HG03280 (cell line): Measurements from ENCODE around the gene RPL28.
"Not testable (repeated sequence)": the region's sequence is repeated elsewhere in the genome, so short reads cannot be mapped to it uniquely, and the experiment has no call there.

Source experiments
- ATAC-seq: cut with Tn5 transposase; IDR thresholded peaks from one replicate; pipeline ENCODE4 v1.9.1; 2021; ENCODE audit warnings: mild to moderate bottlenecking, moderate library complexity; ENCODE audit not compliant: unreplicated experiment

Gene RPL28

DNA sequence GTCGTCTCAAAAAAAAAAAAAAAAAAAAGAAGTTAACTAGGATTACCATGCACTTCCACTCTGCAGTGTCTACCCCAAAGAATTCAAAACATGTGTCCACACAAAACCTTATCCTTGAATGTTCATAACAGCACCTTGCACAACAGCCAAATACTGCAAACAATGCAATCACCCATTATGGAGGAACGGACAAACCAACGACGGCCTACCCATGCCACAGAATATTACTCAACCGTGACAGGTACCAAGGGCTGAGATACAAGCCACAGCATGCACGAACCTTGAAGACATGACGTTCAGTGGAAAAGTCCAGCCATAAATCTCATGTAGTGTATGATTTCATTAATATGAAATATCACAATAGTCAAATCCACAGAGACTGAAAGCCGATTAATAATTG lies 60.3 kb downstream of the RPL28 start:
- no peak for ATAC-seq

DNA sequence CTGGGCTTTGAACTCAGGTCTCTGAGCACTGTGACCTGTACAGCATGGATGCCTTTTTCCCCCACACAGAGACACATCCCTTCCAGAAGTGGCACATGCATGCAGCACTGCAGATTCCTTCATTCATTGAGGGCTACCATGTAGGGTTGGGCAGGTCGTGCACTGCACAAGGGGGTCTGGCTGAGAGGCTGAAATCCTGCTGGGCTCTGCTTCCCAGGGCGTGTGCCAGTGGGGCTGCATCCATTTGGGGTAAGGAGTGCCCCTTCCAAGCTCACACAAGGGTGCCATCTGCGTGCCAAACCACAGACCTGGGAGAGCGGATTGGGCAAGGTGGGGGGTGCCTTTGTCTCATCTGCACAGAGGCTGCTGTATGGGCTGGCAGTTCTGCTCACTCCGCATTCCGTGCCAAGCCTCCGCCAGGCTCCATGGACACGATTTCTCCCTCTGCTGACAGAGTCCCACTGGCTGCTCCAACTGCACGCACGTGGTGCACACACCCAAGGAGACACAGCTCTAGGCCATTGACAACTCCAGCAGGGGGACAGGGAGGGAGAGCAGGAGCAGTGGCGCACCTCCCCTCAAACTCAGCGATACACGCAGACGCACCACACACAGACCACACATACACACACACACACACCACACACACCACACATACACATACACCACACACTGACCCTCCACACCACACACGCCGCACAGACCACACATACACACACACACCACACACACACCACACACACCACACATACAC lies 61.9 kb downstream of the RPL28 start:
- ATAC-seq = no peak

DNA sequence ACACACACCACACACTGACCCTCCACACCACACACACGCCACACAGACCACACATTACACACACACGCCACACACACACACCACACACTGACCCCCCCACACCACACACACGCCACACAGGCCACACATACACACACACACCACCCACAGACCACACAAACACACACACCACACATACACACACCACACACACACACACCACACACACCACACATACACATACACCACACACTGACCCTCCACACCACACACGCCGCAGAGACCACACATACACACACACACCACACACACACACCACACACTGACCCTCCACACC lies 62.4 kb downstream of the RPL28 start:
- not testable (repeated sequence) for ATAC-seq

DNA sequence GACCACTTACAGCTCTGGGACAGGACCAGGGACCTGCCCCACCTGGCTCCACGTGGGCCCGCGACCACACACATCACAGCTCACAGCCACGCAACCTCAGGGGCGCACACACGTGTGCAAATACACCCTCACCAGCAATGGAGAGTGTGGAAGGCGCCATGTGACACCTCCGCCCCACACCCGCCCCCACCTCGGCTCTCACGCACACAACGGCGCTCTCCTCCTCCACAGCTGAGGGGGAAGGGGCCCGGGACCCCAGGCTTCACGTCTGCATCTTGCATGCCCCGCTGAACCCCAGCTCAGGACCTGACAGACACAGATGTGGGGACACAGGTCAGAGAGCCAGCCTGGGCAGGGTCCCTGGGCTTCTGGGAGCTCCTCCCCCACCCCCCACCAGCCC lies 63.7 kb downstream of the RPL28 start:
- ATAC-seq = no peak

DNA sequence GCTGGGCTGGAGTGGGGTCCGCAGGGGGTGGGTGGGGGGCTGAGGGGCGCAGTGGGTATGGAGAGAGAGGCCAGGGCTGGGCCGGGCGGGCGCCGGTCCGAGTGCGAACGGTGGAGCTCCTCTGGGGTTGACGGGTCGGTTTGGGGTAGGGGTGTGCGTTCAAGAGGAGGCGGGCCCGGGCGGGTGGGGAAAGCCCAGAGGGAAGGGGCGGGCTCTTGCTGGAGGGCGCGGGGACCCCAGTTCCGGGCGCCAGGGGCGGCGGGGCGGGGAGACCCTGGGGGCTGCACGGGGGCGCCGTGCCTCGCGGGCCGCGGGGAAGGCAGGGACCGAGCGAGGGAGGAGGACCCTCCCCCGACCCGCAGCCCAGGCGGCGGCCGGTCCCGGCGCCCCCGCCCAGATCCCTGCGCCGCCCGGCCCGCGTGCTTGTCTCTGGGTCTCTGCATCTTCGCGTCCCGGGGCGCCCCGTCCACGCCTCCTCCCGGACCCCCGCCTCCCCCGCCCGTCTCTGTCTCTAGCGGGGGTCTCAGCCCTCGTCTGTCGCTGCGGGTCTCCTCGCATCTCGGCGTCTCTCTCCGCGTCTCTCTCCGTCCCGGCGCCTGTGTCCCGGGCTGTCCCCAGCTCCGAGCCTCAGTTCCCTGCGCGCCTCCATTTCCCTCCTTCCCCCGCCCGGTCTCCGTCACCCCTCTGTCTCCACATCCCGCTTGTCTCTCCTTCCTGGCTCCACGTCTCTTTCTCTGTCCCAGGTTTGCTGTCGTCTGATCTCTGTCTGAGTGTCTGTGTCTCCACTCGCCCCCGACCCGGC lies 65.6 kb downstream of the RPL28 start:
- ATAC-seq = no peak

DNA sequence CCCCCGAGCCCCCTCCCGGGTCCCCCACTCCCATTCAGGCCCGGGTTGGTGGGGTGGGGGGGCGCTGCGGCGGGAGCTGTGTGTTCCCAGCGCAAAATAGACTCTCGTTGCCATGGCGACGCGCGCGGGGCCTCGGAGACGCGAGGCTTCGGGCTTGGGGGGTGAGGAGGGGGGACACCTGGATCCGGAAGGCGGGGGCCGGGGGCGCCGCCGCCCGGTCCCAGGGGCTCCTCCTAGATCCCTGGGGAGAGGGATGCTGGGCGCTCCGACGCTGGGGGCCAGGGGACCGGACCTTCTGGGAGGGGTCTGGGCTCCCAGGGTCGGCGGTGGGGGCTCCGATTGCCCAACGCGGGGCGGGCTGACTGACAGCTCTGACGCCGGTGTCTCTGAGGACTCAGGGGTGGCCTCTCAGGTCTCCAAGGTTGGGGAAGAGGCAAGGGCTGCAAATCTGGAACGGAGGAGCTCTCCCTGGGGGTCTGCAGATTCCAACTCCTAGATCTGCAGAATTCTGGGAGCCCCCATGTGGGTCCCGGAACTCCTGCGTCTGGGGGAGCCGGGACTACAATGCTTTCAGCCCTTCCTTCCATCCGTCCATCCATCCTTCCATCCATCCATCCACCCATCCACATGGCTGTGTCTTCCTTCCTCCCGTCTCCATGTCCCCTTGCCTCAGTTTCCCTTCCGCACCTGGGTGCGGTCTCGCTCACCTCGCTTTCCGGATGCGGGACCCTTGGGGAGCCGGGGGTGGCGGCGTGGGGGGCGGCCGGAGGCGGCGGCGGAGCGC lies 66.4 kb downstream of the RPL28 start:
- ATAC-seq = no peak
